HL-60/S4 (cell line): ENCODE data around the gene ICE1.

Experiments used
- in situ Hi-C: fragments of 300-500 bp; cut with MboI; formaldehyde crosslinking; loops from 2 replicates; pipeline ENCODE4 v1.14.3; 2022; ENCODE audit warnings: low sequenced_read_pairs

ICE1 gene

GRCh38 chr5:5403741-5404140 is 18.7 kb upstream of the ICE1 start:
- in situ Hi-C loops: loop anchor here (25.0 kb wide), 1 partner anchor 266 kb away; the partner anchor contains the start of gene ADAMTS16

- in situ Hi-C loops: loop anchor here (25.0 kb wide), 1 partner anchor 267 kb away; the partner anchor contains the start of gene ADAMTS16
Observed at GRCh38 chr5:5404381-5404780, 18.1 kb upstream of the ICE1 start.

- in situ Hi-C loops: loop anchor here (25.0 kb wide), 1 partner anchor 268 kb away; the partner anchor contains the start of gene ADAMTS16
Observed at GRCh38 chr5:5405441-5405840, 17.0 kb upstream of the ICE1 start.

- in situ Hi-C loops: loop anchor here (25.0 kb wide), 1 partner anchor 271 kb away; the partner anchor contains the start of gene ADAMTS16
Observed at GRCh38 chr5:5407924-5408323, 14.6 kb upstream of the ICE1 start.

- in situ Hi-C loops: loop anchor here (25.0 kb wide), 1 partner anchor 272 kb away; the partner anchor contains the start of gene ADAMTS16
Observed at GRCh38 chr5:5409151-5409810, 13.2 kb upstream of the ICE1 start.

- in situ Hi-C loops: loop anchor here (25.0 kb wide), 1 partner anchor 277 kb away; the partner anchor contains the start of gene ADAMTS16
Observed at GRCh38 chr5:5413856-5414255, 8.6 kb upstream of the ICE1 start.

- in situ Hi-C loops: loop anchor here (25.0 kb wide), 1 partner anchor 278 kb away; the partner anchor contains the start of gene ADAMTS16
Observed at GRCh38 chr5:5414999-5415398, 7.5 kb upstream of the ICE1 start.

GRCh38 chr5:5416733-5417132 is 5.7 kb upstream of the ICE1 start:
- in situ Hi-C loops: loop anchor here (25.0 kb wide), 1 partner anchor 279 kb away; the partner anchor contains the start of gene ADAMTS16

- in situ Hi-C loops: loop anchor here (25.0 kb wide), 1 partner anchor 281 kb away; the partner anchor contains the start of gene ADAMTS16
Observed at GRCh38 chr5:5418006-5418405, 4.5 kb upstream of the ICE1 start.

GRCh38 chr5:5418764-5419163 is 3.7 kb upstream of the ICE1 start:
- in situ Hi-C loops: loop anchor here (25.0 kb wide), 1 partner anchor 281 kb away; the partner anchor contains the start of gene ADAMTS16

GRCh38 chr5:5419291-5420210 is 2.9 kb upstream of the ICE1 start:
- in situ Hi-C loops: loop anchor here (25.0 kb wide), 1 partner anchor 282 kb away; the partner anchor contains the start of gene ADAMTS16

- in situ Hi-C loops: loop anchor here (25.0 kb wide), 1 partner anchor 283 kb away; the partner anchor contains the start of gene ADAMTS16
Observed at GRCh38 chr5:5420251-5420650, 2.2 kb upstream of the ICE1 start.

GRCh38 chr5:5421149-5421960 is 1.1 kb upstream of the ICE1 start:
- in situ Hi-C loops: loop anchor here (25.0 kb wide), 1 partner anchor 284 kb away; the partner anchor contains the start of gene ADAMTS16

- in situ Hi-C loops: loop anchor here (25.0 kb wide), 1 partner anchor 286 kb away; the partner anchor contains the start of gene ADAMTS16
Observed at GRCh38 chr5:5422819-5423515, 490 bp downstream of the ICE1 start.

GRCh38 chr5:5423586-5423985 is 1.1 kb downstream of the ICE1 start:
- in situ Hi-C loops: loop anchor here (25.0 kb wide), 1 partner anchor 286 kb away; the partner anchor contains the start of gene ADAMTS16

- in situ Hi-C loops: loop anchor here (25.0 kb wide), 1 partner anchor 287 kb away; the partner anchor contains the start of gene ADAMTS16
Observed at GRCh38 chr5:5424736-5425135, 2.3 kb downstream of the ICE1 start.

- in situ Hi-C loops: no loop called here
Observed at GRCh38 chr5:5430136-5430535, 7.7 kb downstream of the ICE1 start.

GRCh38 chr5:5432020-5432707 is 9.7 kb downstream of the ICE1 start:
- in situ Hi-C loops: no loop called here
